HG03159 (cell line): ENCODE results near the gene CACNA1C.
"Not testable (repeated sequence)": the region's sequence is repeated elsewhere in the genome, so short reads cannot be mapped to it uniquely, and the experiment has no call there.

ENCODE experiments used
- ATAC-seq: cut with Tn5 transposase; IDR thresholded peaks from one replicate; pipeline ENCODE4 v1.9.1; 2021; ENCODE audit warnings: mild to moderate bottlenecking, moderate library complexity; ENCODE audit not compliant: unreplicated experiment

The CACNA1C gene

GRCh38 chr12:2463719-2464118 is 410.9 kb downstream of the CACNA1C start:
- ATAC-seq = no peak

- no peak for ATAC-seq
These were observed 412.9 kb downstream of the CACNA1C start for GRCh38 chr12:2465681-2466080.

GRCh38 chr12:2466211-2466610 is 413.4 kb downstream of the CACNA1C start:
- no peak for ATAC-seq

DNA sequence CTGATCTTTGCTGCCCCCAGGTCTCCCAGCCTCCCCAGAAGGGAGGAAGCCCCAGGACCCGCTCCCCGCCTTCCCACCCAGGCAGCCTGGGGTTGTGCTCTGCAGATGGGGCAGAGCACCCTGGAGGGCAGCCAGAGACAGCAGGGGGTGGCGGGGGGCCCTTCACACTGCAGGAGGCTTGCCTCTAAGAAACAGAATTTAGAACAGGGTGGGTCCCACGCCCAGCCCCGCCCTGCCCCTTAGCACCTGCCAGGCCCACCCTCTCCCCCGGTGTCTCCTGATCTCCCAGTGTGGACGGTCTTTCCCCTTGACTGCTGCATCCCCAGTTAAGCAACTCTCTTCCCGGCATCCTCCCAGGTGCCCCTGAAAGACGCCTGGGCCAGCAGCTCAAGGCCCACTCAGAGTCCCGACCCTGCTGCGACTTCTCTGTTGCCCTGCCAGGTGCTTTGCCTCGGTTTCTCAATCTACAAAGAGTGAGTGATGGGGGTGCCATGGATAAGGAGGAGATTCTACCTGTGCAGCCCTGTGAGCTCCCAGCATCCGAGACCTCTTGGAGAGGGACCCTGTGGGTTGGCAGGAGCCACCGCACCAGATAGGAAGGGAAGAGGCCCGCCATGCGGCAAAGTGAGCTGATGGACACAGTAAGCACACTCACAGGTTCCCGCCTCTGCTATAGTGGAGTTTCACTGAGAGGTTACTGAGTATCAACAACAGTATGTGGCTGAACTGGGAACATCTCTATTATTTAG is 414.8 kb downstream of the CACNA1C start:
- no peak for ATAC-seq

GRCh38 chr12:2475984-2476383 is 423.2 kb downstream of the CACNA1C start:
- no peak for ATAC-seq

DNA sequence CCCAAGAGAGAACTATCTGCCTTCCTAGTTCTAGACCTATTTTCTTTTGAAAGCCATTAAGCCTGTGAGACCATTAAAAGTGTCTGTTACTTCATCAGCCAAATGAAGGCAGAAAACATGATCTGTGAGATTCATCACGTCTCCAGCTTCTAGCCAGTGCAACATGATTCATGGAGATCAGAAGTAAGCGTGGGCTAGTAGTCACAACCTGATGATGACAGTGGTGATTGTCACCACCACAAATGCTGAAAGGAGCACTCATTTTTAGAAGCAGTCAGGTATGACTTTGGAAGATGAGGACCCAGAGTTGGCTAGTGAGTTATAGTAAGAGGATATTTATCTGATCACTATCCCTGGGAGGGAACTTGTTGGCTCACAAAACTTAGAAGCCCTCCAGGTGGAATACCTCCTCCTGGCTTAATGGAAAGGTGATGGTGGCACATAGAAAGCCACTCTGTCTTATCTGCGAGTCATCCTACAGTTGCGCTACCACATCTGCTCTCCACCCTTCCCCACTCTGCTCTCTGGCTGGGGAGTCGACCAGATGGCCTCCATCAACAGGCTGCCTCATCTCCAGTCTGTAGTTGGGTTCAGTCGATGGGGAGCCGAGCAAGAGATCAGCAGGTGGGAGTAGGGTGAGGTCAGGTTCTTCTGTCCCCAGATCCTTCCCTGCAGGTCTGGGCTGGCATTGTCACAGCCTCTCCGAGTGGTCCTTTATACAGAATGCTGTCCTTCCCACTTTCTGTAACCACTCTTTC is 424.4 kb downstream of the CACNA1C start:
- no peak for ATAC-seq

GRCh38 chr12:2479851-2480535 is 427.2 kb downstream of the CACNA1C start:
- ATAC-seq = no peak

DNA sequence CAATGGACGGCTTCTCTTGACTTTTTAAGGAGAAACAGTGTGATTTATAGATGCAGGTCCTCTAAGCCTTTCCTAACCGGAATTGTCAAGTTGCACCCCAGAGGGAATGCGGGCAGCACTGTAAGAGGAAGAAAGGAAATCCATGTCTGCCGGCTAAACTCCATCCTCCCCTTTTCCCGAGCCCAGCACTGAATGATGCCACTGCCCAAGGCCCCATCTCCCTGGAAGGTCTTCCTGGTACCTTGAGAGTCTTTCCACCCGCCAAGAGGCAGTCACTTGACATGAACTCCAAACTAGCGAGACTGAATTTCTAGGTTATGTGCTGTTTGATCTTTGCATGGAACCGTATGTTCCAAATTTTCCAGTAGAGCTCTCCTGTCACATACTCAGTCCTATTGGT is 428.6 kb downstream of the CACNA1C start:
- ATAC-seq = no peak

DNA sequence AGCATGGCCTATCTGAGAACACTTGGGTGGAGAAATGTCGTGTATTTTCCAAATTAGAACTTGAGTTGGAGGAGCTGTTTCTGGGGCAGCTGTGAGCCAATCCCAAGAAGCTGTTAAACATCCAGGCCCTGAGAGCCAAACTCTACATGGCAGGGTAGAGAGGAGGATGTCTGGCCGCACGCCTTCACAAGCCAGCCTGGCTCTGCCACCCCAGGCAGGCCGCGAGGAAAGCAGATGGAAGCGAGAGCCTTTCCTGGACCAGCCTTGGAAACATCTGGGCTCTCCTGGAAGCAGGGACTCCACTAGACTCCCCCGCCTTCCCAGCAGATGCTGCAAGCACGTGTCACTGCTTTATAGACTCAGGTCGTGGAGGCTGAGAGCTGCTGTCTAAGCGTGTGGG is 429.2 kb downstream of the CACNA1C start:
- no peak for ATAC-seq

DNA sequence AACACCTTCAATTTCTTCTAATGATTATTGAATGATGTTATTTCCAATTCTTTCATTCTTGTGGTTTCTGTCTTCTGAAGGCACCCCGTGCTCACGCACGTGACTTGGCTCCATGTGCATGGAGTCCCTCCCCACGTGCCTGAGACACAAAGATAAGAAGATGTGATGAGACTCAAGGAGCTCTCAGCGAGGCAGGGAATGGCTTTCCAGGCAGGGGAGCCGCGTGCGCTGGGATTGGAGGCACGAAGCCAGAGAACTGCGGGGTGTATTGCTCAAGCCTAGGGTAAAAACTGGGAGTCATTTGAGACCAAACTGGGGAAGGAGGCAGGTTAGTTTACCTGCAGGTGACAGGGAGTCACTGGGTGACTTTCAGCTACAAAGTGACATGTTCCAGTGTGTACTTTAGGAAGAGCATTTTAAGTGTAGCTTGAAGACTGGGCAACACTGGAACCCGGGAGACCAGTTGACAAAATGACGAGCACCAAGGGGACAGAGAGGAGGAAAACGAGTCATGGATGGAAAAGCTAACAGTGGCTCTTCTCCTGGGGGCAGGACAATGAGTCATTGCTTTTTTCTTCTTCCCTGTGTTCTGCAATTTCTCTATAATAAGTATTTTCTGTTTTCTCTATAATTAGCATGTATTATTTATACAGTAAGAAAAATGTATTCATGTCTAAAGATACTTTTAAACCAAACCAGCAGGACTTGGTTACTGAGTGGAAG is 430.3 kb downstream of the CACNA1C start:
- no peak for ATAC-seq

DNA sequence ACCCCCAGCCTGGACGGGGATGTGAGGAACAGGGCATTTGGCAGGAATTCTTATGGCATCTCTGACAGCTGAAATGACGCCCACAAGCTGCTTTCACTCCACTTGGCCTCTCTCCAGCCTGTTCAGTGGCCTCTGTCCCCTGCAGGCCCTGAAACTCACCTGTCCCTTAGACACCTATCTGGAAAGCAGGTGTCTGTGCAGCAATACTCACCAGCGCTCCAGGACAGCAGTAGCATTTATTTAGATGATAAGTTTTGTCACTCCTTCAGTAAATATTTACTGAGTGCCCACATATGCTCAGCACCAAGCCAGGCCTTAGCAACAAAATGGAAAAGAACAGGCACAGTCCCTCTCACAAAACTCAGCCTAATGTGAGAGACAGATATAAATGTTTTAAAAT is 430.9 kb downstream of the CACNA1C start:
- ATAC-seq = no peak

- no peak for ATAC-seq
These were observed 431.5 kb downstream of the CACNA1C start for GRCh38 chr12:2484141-2484776.

DNA sequence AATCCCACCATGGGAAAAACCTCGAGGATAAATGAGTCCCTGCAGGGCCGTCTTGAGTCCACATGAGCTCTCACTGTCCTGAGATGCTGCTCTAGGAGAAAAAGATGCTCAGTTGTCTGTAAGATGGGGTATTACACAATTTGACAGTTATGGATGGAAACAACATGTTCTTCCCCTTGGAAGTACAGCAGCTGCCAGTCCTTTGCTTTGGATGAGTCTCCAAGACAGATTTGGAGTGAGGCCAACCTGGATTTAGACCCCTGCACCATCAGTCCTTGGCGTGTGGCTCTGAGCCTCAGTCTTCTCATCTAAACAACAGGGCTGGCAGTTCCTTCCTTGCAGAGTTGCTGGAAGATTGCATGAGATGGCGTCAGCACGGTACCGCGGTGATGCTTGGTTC is 432.9 kb downstream of the CACNA1C start:
- ATAC-seq = no peak

- ATAC-seq = no peak
These were observed 434.0 kb downstream of the CACNA1C start for GRCh38 chr12:2486796-2487195.

DNA sequence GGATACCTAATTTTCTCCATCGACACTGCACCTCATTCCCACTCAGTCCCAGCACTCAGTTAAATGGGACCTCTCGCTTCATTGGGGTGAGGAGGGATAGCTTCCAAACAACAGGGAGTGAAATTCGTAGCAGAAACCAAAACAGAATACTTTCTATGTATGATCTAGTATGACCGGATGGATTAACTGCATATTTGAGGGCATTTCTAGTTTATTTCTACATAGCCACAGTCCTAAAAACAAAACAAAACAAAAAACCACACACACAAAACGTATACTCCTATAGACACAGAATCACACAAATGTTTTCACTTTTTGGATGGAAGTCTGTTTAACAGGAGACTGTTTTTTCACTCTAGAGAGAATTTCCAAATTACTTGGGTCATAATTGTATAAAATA is 434.5 kb downstream of the CACNA1C start:
- ATAC-seq = no peak

DNA sequence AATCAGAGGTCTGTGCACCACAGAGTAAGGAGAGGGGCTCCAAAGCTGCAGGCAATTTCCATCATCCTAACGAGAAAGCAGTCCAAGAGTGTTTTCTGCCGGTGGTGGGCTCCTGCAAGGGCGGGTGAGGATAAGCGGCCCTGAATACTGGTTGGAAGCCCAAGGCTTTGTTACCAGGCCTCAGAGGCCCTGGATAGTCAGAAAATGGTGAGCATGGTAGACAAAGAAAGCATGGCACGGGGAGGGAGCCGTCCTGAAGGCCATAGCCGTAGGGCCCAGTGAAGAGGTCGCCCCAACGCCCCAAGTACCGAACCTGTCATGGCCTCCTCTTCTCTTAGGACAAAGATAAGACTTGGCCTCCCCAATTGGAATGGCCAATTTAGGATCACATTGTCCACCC is 435.3 kb downstream of the CACNA1C start:
- ATAC-seq = no peak

DNA sequence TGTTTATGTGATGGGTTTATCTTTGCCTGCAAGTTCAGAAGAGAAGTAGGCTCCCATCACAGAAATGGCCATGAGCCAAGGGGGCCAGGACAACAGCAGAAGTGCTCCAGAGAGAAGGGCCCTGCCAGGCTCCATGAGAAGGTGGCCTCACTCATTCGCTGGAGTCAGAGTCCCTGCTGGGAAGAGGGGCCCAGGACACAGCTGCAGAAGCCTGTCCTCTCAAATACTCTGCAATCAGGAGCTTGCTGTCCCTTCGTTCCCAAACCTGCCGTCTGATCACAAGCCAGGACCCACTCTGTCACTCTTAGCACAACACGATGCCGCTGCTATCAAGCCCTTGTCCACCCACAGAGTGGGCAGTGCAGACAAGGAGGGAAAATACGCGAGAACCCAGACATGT is 435.8 kb downstream of the CACNA1C start:
- ATAC-seq = no peak

- ATAC-seq = no peak
These were observed 436.5 kb downstream of the CACNA1C start for GRCh38 chr12:2489275-2489674.

DNA sequence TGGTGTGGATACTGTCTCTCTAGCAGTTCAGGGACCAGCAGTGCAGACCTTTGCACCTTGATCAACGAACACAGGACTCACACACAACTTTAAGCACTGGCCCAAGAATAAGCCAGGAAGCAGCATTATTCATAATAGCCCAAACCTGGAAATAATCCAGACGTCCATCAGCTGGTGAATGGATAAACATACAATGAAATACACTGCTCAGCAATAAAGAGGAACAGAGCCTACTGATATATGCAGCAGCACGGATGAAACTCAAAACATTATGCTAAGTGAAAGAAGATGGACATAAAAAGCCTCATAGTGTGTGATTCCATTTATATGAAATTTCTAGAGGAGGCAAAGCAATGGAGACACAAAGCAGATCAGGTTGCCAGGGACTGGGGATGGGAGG is 438.0 kb downstream of the CACNA1C start:
- ATAC-seq = no peak

GRCh38 chr12:2491349-2491748 is 438.6 kb downstream of the CACNA1C start:
- ATAC-seq = not testable (repeated sequence)

DNA sequence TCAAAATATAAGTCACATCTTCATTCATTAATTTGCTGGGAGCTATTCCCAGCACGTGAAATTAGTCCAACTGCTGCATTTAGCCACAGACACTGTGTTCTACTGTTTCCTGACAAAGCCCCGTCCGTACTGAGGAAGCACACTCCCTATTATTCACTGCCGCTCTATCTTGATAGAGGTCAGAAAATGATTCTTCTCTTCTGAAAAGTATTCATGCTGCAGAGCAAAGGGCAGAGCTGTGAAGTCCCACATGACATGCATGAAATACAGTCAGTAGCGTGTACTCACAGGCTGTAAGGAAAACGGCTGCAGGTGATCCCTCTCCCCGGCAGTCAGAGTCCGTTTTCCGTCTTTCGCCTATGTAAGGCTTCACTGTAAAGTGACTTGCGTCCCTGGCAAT is 439.4 kb downstream of the CACNA1C start:
- no peak for ATAC-seq
